ENCODE measurements around the gene FGF8. TPM values are rescaled to one million over a fixed set of nuclear protein-coding genes. Genes with fewer than 3 reads are reported as not detected.
A peak's percentile ranks its signal among the peaks of the same experiment; 100 is the strongest.

The FGF8 gene
- total and polyA plus RNA-seq, 2 of the 13 experiments (the other 11 are each of a cell fraction or from before 2014, with no cell fraction given): not detected

GRCh38 chr10:101818872-101819633 lies 43.1 kb upstream of the FGF8 start (continued):
- TF ChIP-seq WIZ (CRISPR knock-in tag; IDR thresholded peaks at IDR 0.05) (no peak), BRF2 (CRISPR knock-in tag; IDR thresholded peaks at IDR 0.05) (no peak), SIN3A (IDR thresholded peaks at IDR 0.05; ENCODE audit: borderline replicate concordance, low read depth, low read length) (peak; percentile 35; the same call in 1 of the 2 replicates), RFX3 (CRISPR knock-in tag; IDR thresholded peaks at IDR 0.05) (no peak), ZNF232 (CRISPR knock-in tag; IDR thresholded peaks at IDR 0.05; ENCODE audit: borderline replicate concordance) (no peak; the same call in 1 of the 2 replicates), ZBTB20 (CRISPR knock-in tag; IDR thresholded peaks at IDR 0.05; ENCODE audit: borderline replicate concordance, low read depth) (no peak), RAD21 (CRISPR knock-in tag; IDR thresholded peaks at IDR 0.05) (no peak), ZXDC (CRISPR knock-in tag; IDR thresholded peaks at IDR 0.05) (no peak), ZNF17 (CRISPR knock-in tag; IDR thresholded peaks at IDR 0.05) (no peak), THRA (CRISPR knock-in tag; IDR thresholded peaks at IDR 0.05; ENCODE audit: borderline replicate concordance) (no peak), NR1H2 (CRISPR knock-in tag; IDR thresholded peaks at IDR 0.05; ENCODE audit: borderline replicate concordance, low read depth) (no peak), ZNF609 (CRISPR knock-in tag; IDR thresholded peaks at IDR 0.05; ENCODE audit: borderline replicate concordance) (no peak; the same call in 1 of the 2 replicates), POGZ (CRISPR knock-in tag; IDR thresholded peaks at IDR 0.05) (no peak; the same call in 1 of the 2 replicates), STAT5B (CRISPR knock-in tag; IDR thresholded peaks at IDR 0.05) (no peak), FLYWCH1 (CRISPR knock-in tag; IDR thresholded peaks at IDR 0.05) (no peak), ZBTB2 (CRISPR knock-in tag; IDR thresholded peaks at IDR 0.05; ENCODE audit: low read depth) (no peak), ZNF501 (CRISPR knock-in tag; IDR thresholded peaks at IDR 0.05) (0 out of 2 replicates have a peak, but pooled peaks have one; percentile 18), SSRP1 (CRISPR knock-in tag; IDR thresholded peaks at IDR 0.05) (no peak)
